Neural progenitor cell (in vitro differentiated cells): Measurements from ENCODE around the gene SPIRE1. TPM values are rescaled to one million over a fixed set of nuclear protein-coding genes. Genes with fewer than 3 reads are reported as not detected.

Source experiments
- DNase-seq: peaks from one replicate; pipeline ENCODE4 v3.0.0-alpha.2; 2016; ENCODE audit warnings: low spot score
- H2AFZ ChIP-seq: fragments of 200-600 bp; sonication (generic); replicated peaks from 2 replicates; pipeline ENCODE4 v1.6.1; 2016; ENCODE audit warnings: antibody characterized with exemption
- H3F3A ChIP-seq: fragments of 200-600 bp; sonication (generic); 2 replicates; pipeline ENCODE4 v1.6.1; 2016; ENCODE audit warnings: antibody characterized with exemption, low read depth
- H3K27ac ChIP-seq: fragments of 200-600 bp; sonication (generic); 2 replicates; pipeline ENCODE4 v1.5.1; 2016; ENCODE audit warnings: mild to moderate bottlenecking
- H3K27me3 ChIP-seq: fragments of 200-600 bp; sonication (generic); 2 replicates; pipeline ENCODE4 v1.6.1; 2016; ENCODE audit warnings: mild to moderate bottlenecking, moderate library complexity
- H3K36me3 ChIP-seq: fragments of 200-600 bp; sonication (generic); 2 replicates; pipeline ENCODE4 v1.5.1; 2016
- H3K4me1 ChIP-seq: fragments of 200-600 bp; sonication (generic); 2 replicates; pipeline ENCODE4 v1.6.1; 2016; ENCODE audit warnings: mixed run types
- H3K4me2 ChIP-seq: fragments of 200-600 bp; sonication (generic); 2 replicates; pipeline ENCODE4 v1.6.1; 2016
- H3K4me3 ChIP-seq: fragments of 200-600 bp; sonication (generic); 2 replicates; pipeline ENCODE4 v1.5.1; 2016
- H3K79me2 ChIP-seq: fragments of 200-600 bp; sonication (generic); 2 replicates; pipeline ENCODE4 v1.6.1; 2016; ENCODE audit warnings: low read depth
- H3K9ac ChIP-seq: fragments of 200-600 bp; sonication (generic); 2 replicates; pipeline ENCODE4 v1.6.1; 2016
- H3K9me3 ChIP-seq: fragments of 200-600 bp; sonication (generic); 2 replicates; pipeline ENCODE4 v1.5.1; 2016; ENCODE audit warnings: low read depth
- H4K20me1 ChIP-seq: fragments of 200-600 bp; sonication (generic); 2 replicates; pipeline ENCODE4 v1.6.1; 2016; ENCODE audit warnings: low read depth
- H3K27ac Mint-ChIP-seq: 3 replicates; pipeline ENCODE4 v1.8.0; 2021; ENCODE audit warnings: mixed read lengths
- H3K27me3 Mint-ChIP-seq: 2 replicates; pipeline ENCODE4 v1.8.0; 2022; ENCODE audit warnings: low read depth, mild to moderate bottlenecking, inconsistent platforms, moderate library complexity, mixed read lengths; ENCODE audit not compliant: insufficient read depth
- H3K36me3 Mint-ChIP-seq: 3 replicates; pipeline ENCODE4 v1.8.0; 2021; ENCODE audit warnings: mixed read lengths
- H3K4me1 Mint-ChIP-seq: 3 replicates; pipeline ENCODE4 v1.8.0; 2021; ENCODE audit warnings: mixed read lengths
- H3K4me3 Mint-ChIP-seq: 3 replicates; pipeline ENCODE4 v1.8.0; 2021; ENCODE audit warnings: mild to moderate bottlenecking, moderate library complexity, mixed read lengths
- H3K9me3 Mint-ChIP-seq: 3 replicates; pipeline ENCODE4 v1.8.0; 2020; ENCODE audit warnings: mixed read lengths
- EZH2 ChIP-seq: fragments of 200-600 bp; sonication (generic); IDR thresholded peaks from 2 replicates; pipeline ENCODE4 v1.6.1; 2017; ENCODE audit warnings: antibody characterized with exemption, mild to moderate bottlenecking, moderate library complexity
- EZH2phosphoT487 ChIP-seq: fragments of 200-600 bp; sonication (generic); IDR thresholded peaks from 2 replicates; pipeline ENCODE4 v1.6.1; 2017; ENCODE audit warnings: antibody characterized with exemption
- total RNA-seq: library from RNA; depleted of rRNA; stranded (reverse); fragments of >200 nt; gene quantifications from 2 replicates; pipeline ENCODE4 v1.2.3, GENCODE V29; 2015; ENCODE audit warnings: low replicate concordance
- TF ChIP-seq, protein P1 (sequence below): fragments of 200-600 bp; sonication (generic); IDR thresholded peaks from 2 replicates; pipeline ENCODE4 v1.5.1; 2017; ENCODE audit warnings: antibody characterized with exemption, mild to moderate bottlenecking

SPIRE1 gene
- total RNA-seq, 1 donor from 2014 or later, result 18.4 TPM

DNA sequence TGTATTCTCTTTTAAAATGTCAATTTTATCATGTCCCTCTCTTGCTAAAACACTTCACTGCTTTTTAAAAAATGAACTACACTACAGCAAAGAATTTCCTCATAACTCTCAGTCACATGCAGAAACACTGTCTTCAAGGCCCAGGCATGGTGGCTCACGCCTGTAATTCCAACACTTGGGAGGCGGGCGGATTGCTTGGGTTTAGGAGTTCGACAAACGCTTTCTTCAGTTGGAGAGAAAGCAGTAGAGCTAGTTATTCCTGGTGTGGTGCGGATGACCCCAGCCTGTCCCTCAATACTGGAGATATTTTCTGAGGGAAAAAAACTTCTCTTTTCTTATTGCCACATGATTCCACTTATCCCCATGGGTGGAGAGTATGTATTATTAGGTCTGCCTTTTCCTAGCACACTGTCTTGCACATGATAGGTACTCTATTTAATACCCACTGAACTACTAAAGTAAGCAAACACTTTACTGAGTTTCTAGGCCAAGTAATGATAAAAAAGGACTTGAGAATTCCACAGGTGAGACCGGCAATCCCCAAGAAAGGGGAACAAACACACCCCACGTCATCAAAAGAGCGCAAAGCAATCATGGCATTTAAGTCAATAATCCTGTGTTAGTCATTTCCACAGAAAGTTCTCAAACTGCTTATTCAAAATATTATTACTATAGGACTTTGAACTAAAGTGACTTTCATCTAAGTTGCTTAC, 77.1 kb downstream of the SPIRE1 start:
- Histone ChIP-seq H3K36me3 (no peaks in the 10 kb centered on the region), H3K4me3 (no peak overlapping the region), H3K27ac (no peak overlapping the region), H3F3A (no peaks in the 10 kb centered on the region), H3K9ac (no peak overlapping the region), H3K27me3 (no peaks in the 10 kb centered on the region), H3K9me3 (no peaks in the 10 kb centered on the region), H3K4me2 (no peak overlapping the region), H2AFZ (no peak overlapping the region), H4K20me1 (no peaks in the 10 kb centered on the region), H3K79me2 (no peaks in the 10 kb centered on the region), H3K4me1 (no peaks in the 10 kb centered on the region)
- Mint-ChIP-seq H3K27me3 (no peaks in the 10 kb centered on the region), H3K36me3 (peaks cover 2% of the 10 kb centered on the region), H3K27ac (no peak overlapping the region), H3K9me3 (peaks cover 8% of the 10 kb centered on the region), H3K4me3 (no peak overlapping the region), H3K4me1 (no peaks in the 10 kb centered on the region)
- TF ChIP-seq EZH2, result no peak
- no peak for TF ChIP-seq EZH2phosphoT487
- TF ChIP-seq, protein P1, sequence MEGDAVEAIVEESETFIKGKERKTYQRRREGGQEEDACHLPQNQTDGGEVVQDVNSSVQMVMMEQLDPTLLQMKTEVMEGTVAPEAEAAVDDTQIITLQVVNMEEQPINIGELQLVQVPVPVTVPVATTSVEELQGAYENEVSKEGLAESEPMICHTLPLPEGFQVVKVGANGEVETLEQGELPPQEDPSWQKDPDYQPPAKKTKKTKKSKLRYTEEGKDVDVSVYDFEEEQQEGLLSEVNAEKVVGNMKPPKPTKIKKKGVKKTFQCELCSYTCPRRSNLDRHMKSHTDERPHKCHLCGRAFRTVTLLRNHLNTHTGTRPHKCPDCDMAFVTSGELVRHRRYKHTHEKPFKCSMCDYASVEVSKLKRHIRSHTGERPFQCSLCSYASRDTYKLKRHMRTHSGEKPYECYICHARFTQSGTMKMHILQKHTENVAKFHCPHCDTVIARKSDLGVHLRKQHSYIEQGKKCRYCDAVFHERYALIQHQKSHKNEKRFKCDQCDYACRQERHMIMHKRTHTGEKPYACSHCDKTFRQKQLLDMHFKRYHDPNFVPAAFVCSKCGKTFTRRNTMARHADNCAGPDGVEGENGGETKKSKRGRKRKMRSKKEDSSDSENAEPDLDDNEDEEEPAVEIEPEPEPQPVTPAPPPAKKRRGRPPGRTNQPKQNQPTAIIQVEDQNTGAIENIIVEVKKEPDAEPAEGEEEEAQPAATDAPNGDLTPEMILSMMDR, result no peak
- no peak for DNase-seq

DNA sequence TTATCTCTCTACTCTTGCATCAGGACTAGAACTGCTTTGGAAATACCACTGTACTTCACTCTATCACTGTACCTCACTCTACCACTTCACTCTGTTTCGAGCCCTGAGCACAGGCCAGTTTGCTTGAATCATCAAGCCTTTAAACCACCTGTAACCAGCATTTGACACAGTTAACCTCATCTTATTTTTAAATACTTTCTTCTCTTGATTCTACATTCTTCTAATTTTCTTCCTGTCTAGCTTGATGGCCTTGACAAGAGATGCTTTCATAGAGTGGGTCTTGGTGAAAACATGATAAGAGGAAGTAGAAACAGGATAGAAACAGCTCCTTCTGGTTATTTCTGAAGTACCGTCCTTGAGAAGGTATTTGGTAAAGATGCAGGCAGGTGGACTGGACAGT, 78.1 kb downstream of the SPIRE1 start:
- H2AFZ ChIP-seq, result no peak overlapping the region
- Mint-ChIP-seq H3K27ac (no peak overlapping the region), H3K9me3 (peaks cover 6% of the 10 kb centered on the region), H3K4me3 (no peak overlapping the region), H3K36me3 (peaks cover 2% of the 10 kb centered on the region), H3K27me3 (no peaks in the 10 kb centered on the region), H3K4me1 (no peaks in the 10 kb centered on the region)
- no peaks in the 10 kb centered on the region for H3F3A ChIP-seq
- TF ChIP-seq EZH2phosphoT487 (no peak), EZH2 (no peak)
- TF ChIP-seq, protein P1, result no peak
- H3K27ac ChIP-seq, result no peak overlapping the region
- H3K9ac ChIP-seq, result no peak overlapping the region
- H3K9me3 ChIP-seq, result no peaks in the 10 kb centered on the region
- no peak for DNase-seq
- no peaks in the 10 kb centered on the region for H3K4me1 ChIP-seq
- no peaks in the 10 kb centered on the region for H3K27me3 ChIP-seq
- no peaks in the 10 kb centered on the region for H3K79me2 ChIP-seq
- no peaks in the 10 kb centered on the region for H3K36me3 ChIP-seq
- H3K4me2 ChIP-seq, result no peak overlapping the region
- H4K20me1 ChIP-seq, result no peaks in the 10 kb centered on the region
- no peak overlapping the region for H3K4me3 ChIP-seq

DNA sequence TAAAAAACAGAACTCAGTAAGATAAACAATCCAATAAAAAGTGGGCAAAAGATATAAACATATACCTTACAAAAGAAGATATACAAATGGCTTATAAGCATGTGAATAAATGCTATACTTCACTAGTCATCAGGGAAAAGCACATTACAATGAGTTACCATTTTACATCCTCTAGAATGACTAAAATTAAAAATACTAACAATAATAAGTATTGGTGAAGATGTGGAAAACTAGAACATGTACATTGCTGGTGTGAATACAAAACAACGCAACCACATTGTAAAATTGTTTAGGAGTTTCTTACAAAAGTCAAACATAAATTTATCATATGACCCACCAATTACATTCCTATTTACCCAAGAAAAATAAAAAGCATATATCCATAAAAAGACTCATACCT, 80.1 kb downstream of the SPIRE1 start:
- no peaks in the 10 kb centered on the region for H3K79me2 ChIP-seq

More for the DNA sequence above, 80.1 kb downstream of the SPIRE1 start:
- TF ChIP-seq EZH2, result no peak
- TF ChIP-seq, protein P1, result no peak
- no peak for TF ChIP-seq EZH2phosphoT487
- no peak for DNase-seq
- Histone ChIP-seq H3K9me3 (no peaks in the 10 kb centered on the region), H3F3A (no peaks in the 10 kb centered on the region), H4K20me1 (no peaks in the 10 kb centered on the region), H3K4me2 (no peak overlapping the region), H3K4me3 (no peak overlapping the region), H3K27me3 (no peaks in the 10 kb centered on the region), H3K36me3 (no peaks in the 10 kb centered on the region), H3K4me1 (no peaks in the 10 kb centered on the region), H3K9ac (no peak overlapping the region), H3K27ac (no peak overlapping the region), H2AFZ (no peak overlapping the region)
- Mint-ChIP-seq H3K4me1 (no peaks in the 10 kb centered on the region), H3K9me3 (peaks cover 6% of the 10 kb centered on the region), H3K27ac (no peak overlapping the region), H3K27me3 (no peaks in the 10 kb centered on the region), H3K36me3 (no peaks in the 10 kb centered on the region), H3K4me3 (no peak overlapping the region)
